GM18520 (cell line): ENCODE measurements around the gene EDN3.

Experiments
- ATAC-seq: cut with Tn5 transposase; IDR thresholded peaks from one replicate; pipeline ENCODE4 v1.9.1; 2021; ENCODE audit not compliant: unreplicated experiment

EDN3 gene

DNA sequence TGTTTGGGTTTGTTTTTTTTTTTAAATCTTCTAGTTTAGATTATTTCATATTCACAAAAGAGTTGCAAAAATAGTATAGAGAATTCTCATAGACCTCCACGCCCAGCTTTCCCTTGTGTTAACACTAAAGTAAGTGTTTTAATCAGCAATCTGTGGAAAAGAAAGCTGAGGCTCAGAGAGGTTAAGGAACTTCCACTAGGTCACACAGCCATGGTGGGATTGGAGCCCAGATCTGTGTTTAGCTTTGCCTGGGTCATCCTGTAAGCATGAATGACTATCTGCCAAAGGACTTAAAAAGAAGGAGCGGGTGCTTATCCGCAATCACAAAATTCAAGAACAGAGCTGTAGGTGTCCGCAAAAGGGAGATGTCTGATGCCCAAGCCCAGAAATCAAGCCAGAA is 60.5 kb downstream of the EDN3 start:
- no peak for ATAC-seq

DNA sequence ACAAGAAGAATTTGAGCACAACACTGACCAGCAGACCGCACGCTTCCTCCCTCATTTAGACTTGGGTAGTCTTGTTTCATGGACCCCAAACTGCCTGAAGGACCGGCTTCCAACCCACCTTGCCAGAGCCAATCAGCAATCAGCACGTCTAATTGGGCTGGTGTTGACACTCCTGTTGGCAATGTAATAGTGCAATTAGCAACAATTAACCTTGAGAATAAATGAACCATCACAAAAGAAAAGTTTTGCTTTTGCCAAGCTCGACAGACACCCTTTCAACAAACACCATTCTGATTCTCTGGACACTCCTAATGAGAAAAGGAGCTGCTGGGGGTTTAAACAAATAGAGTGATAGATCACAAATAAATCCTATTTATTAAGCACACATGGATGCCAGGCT is 61.0 kb downstream of the EDN3 start:
- ATAC-seq, result no peak

DNA sequence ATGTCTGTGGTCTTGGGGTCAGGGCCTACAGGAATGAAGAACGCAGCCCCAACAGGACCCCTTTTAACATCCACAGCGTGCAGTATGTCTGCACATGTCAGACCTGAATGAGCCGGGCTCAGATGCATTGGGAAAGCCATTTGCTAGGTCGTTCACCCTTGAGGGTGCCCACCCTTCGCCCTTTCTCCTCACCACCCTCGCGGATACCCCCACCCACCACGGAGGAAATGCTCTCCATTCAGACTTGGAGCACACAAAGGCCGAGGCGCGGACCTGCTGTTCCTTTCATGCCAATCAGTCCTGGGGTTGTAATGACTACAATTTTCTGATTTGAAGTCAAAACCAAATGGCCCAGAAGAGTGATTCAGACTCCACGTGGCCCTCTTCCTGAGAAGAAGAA is 62.7 kb downstream of the EDN3 start:
- no peak for ATAC-seq

DNA sequence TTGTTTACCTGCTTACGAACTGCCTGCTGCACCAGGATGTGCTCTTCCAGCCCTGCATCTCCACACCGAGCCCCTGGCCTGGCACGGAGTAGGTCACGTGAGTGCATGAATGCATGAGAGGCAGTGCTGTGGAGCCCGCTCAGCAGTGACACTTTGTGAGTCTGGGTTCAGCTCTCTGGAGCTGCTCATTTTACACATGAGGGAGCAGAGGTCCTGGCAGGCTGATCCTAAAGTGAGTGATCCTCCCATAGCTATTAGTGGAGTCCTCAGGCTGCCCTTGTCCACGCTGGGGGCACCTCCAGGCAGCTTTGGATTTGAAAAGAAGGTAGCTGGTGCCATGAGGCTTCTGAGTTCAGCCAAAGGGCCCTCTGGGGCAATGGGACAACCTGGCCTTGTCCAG is 64.2 kb downstream of the EDN3 start:
- ATAC-seq, result no peak

DNA sequence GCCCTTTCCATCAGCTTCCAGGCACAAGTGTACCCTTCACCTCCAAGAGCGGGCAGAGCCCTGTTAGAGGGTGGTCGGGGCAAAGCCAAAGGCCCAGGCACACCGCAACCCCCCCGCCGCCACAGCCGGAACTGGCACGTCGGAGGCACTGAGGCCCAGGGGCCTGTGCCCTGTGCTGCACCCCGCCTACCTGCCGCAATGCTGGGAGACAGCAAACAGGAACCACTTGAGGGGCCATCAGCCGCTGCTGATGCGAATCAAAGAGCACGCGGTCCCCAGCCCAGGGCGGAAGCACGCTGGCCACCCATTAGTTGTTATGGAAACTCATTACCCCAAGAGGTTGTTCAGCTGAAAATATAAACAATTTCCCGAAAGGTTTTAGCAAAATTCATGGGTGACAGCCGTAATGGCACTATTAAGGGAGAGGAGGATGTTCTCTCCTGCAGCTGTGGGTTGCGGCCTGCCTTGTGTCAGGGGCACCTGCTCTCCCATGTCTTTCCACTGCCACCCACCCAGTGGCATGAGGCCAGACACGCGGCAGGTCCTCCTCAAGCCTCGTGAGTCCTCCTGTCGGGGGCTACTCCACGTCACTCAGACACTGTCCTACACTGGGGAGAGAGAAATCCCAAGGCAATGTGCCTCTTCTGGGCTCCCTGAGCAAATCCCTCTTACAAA is 65.3 kb downstream of the EDN3 start:
- no peak for ATAC-seq

DNA sequence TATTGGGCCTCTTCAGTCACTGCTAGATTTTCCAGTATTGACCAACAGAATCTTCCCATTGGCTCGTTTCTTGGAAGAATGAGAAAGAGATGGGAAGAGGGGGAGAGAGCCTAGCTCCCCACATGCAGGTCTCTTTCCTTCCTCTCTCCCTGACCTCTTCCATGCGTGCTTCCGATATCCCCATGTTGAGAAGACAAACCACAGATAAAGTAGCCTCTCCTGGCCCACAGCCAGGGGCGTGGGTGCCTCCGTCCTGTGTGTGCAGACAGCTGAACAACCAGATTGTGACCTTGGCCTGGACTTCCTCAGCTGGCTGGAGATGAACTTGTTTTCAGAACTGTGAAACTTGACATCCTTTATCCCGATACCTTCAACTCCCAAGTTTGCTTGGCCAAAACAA is 71.0 kb downstream of the EDN3 start:
- ATAC-seq, result no peak

DNA sequence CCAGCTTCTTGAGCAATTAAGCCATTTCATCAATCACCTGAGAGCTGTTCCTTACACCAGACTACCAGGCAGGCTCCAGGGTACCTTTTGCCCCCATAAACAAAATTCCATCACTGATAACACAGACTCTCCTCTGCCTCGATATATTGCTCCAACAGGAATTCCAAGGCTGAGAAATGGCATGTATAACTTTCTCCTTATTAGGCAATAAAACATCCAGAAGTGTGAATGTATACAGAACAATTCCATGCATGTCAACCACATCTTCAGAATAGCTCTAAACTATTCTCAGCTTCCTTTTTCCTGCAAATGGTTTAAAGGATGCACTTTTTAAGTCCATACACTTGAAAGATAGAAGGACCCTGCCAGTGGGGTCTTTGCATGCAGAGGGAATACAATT is 73.8 kb downstream of the EDN3 start:
- no peak for ATAC-seq

DNA sequence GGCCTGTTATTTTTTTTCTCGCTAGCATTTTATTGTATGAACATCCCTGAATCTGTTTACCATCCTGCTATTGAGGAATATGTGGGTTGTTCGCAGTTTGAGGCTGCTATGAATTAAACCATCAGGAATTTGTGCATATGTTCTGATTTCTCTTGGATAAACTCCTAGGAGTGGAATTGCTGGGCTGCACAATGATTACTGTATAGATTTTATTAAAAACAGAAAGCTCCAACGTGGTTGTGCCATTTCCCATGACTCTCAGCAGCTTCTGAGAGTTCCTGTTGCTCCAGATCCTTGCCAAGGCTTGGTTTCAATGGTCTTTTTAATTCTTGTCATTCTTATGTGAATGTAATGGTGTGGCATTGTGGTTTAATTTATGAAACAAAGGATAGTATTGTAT is 75.1 kb downstream of the EDN3 start:
- no peak for ATAC-seq
